A549 (cell line): ENCODE measurements around the gene PLIN5.

Source experiments
- CBX8 ChIP-seq: fragments of 200-600 bp; sonication (generic); IDR thresholded peaks from 2 replicates; pipeline ENCODE4 v1.6.1; 2016
- CEBPB ChIP-seq, 2 experiments: fragments of >200 bp in 1 of 2; sonication (Bioruptor Twin) in 1 of 2; formaldehyde crosslinking in 1 of 2; IDR thresholded peaks; 2 replicates each; pipeline ENCODE4 v1.6.1; 2012 to 2016
- CTCF ChIP-seq: fragments of >200 bp; sonication (Bioruptor Twin); formaldehyde crosslinking; IDR thresholded peaks from 3 replicates; pipeline ENCODE4 v1.5.1; 2016
- E2F6 ChIP-seq: IDR thresholded peaks from 2 replicates; pipeline ENCODE4 v1.6.1; 2012; ENCODE audit warnings: low read depth, borderline replicate concordance
- ELK1 ChIP-seq: fragments of 150-350 bp; IDR thresholded peaks from 2 replicates; pipeline ENCODE4 v1.6.1; 2014; ENCODE audit warnings: low read depth, mild to moderate bottlenecking, low read length
- HMGXB4 ChIP-seq: fragments of 250-450 bp; sonication (Bioruptor Pico); IDR thresholded peaks from 2 replicates; pipeline ENCODE4 v1.5.0; 2021; ENCODE audit warnings: mild to moderate bottlenecking, moderate library complexity, borderline replicate concordance
- JUNB ChIP-seq: fragments of >200 bp; sonication (Bioruptor Twin); formaldehyde crosslinking; IDR thresholded peaks from 2 replicates; pipeline ENCODE4 v1.6.1; 2016
- NR3C1 ChIP-seq: fragments of >200 bp; sonication (Bioruptor Twin); formaldehyde crosslinking; IDR thresholded peaks from 3 replicates; pipeline ENCODE4 v1.6.1; 2017
- PBX3 ChIP-seq: IDR thresholded peaks from 2 replicates; pipeline ENCODE4 v1.6.1; 2012
- POLR2A ChIP-seq: IDR thresholded peaks from 2 replicates; pipeline ENCODE4 v1.6.1; 2012; ENCODE audit warnings: mild to moderate bottlenecking, low read length
- REST ChIP-seq: fragments of 200-600 bp; sonication (generic); IDR thresholded peaks from 2 replicates; pipeline ENCODE4 v1.6.1; 2016; ENCODE audit warnings: antibody characterized with exemption, mild to moderate bottlenecking, moderate library complexity
- USF2 ChIP-seq: fragments of 450-650 bp; IDR thresholded peaks from 2 replicates; pipeline ENCODE4 v1.6.1; 2014; ENCODE audit warnings: antibody characterized with exemption
- ZSCAN20 ChIP-seq: fragments of 250-450 bp; sonication (Bioruptor Pico); IDR thresholded peaks from 2 replicates; pipeline ENCODE4 v1.8.0; 2022; ENCODE audit warnings: mild to moderate bottlenecking, moderate library complexity

- peak; percentile 54 for TF ChIP-seq CTCF
- no peak for TF ChIP-seq E2F6
- TF ChIP-seq CBX8: no peak
- no peak for TF ChIP-seq ZSCAN20 (CRISPR knock-in tag)
- TF ChIP-seq POLR2A: no peak
- TF ChIP-seq CEBPB (IDR thresholded peaks at IDR 0.05): no peak
- TF ChIP-seq NR3C1: no peak
- no peak for TF ChIP-seq REST
- no peak for TF ChIP-seq ELK1
- TF ChIP-seq JUNB: no peak
- TF ChIP-seq HMGXB4: no peak
- no peak for TF ChIP-seq USF2
- TF ChIP-seq PBX3: no peak
These were observed 10.0 kb downstream of the PLIN5 start for GRCh38 chr19:4524808-4525562.
